Dermis microvascular lymphatic vessel endothelial cell (primary cell): ENCODE data around the gene TBCE. TPM values are rescaled to one million over a fixed set of nuclear protein-coding genes. Genes with fewer than 3 reads are reported as not detected.

Experiments used
- DNase-seq, 2 donors: peaks; one replicate each; pipeline versions ENCODE4 v3.0.0 to v3.0.0-alpha.2; 2010; ENCODE audit warnings: low read depth in 2 of 2
- total RNA-seq: library from RNA; depleted of rRNA; stranded (reverse); fragments of >200 nt; gene quantifications from 2 replicates; pipeline ENCODE4 v1.2.1, GENCODE V29; 2014

Gene TBCE, protein sequence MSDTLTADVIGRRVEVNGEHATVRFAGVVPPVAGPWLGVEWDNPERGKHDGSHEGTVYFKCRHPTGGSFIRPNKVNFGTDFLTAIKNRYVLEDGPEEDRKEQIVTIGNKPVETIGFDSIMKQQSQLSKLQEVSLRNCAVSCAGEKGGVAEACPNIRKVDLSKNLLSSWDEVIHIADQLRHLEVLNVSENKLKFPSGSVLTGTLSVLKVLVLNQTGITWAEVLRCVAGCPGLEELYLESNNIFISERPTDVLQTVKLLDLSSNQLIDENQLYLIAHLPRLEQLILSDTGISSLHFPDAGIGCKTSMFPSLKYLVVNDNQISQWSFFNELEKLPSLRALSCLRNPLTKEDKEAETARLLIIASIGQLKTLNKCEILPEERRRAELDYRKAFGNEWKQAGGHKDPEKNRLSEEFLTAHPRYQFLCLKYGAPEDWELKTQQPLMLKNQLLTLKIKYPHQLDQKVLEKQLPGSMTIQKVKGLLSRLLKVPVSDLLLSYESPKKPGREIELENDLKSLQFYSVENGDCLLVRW
- 10.9 and 12.3 TPM in 2 replicates for total RNA-seq

DNA sequence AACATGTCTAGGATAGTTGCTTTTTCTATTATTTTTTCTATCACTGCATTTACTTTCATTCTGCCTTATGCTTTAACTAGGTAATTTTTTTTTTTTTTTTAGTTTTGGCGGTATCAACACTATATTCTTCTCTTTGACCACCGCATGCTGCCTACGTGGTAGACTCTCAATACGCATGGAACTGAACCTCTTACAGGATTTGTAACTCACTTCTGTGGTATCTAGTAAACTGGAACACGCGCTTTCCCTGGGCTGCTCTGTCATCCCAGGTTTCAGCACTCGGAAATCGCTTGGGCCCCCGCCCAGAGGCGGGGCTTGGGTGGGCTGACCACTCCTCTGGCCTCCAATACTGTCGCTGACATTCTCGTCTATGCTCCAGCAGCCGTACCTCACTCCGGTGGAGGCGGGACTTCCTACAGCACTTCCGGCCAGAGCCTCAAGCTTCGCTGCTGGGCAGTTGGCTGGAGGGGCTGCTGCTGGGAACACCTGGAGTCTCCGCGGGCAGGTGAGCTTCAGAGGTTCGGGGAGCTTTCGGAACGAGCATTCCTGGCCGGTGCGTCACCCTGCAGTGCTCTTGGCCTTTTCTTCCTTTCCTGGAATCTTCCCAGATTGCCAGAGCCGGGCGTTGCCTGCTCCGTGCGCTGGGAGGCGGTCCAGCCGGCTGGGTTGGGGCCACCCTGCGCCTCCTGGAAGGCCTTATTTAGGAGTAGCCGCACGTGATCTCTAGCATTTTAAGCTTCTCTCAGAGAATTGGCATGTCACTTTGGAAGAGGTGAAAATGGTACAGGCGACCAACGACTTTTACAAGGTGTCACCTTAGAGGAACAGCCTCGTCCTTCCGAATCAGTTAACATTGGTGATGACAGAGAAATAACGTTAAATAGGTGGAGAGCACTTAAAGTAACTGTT is at the start of gene TBCE:
Gene TBCE (plus strand): TSS at position 428 of the 909 bp plus-strand sequence. CDS start 12,623 bp downstream, outside the sequence.
- peak; percentile 93 to 97 for DNase-seq

- no peak for DNase-seq
These were observed 48.0 kb upstream of the TBCE start for GRCh38 chr1:235319255-235319654.

GRCh38 chr1:235320521-235321179 is 46.6 kb upstream of the TBCE start:
- DNase-seq, result no peak

- DNase-seq, result no peak
These were observed 42.9 kb upstream of the TBCE start for GRCh38 chr1:235324296-235324695.

GRCh38 chr1:235325139-235325538 is 42.1 kb upstream of the TBCE start:
- no peak for DNase-seq

GRCh38 chr1:235325854-235326253 is 41.4 kb upstream of the TBCE start:
- no peak for DNase-seq

- peak; percentile 59 to 80 for DNase-seq
These were observed 40.3 kb upstream of the TBCE start for GRCh38 chr1:235326719-235327558.

DNA sequence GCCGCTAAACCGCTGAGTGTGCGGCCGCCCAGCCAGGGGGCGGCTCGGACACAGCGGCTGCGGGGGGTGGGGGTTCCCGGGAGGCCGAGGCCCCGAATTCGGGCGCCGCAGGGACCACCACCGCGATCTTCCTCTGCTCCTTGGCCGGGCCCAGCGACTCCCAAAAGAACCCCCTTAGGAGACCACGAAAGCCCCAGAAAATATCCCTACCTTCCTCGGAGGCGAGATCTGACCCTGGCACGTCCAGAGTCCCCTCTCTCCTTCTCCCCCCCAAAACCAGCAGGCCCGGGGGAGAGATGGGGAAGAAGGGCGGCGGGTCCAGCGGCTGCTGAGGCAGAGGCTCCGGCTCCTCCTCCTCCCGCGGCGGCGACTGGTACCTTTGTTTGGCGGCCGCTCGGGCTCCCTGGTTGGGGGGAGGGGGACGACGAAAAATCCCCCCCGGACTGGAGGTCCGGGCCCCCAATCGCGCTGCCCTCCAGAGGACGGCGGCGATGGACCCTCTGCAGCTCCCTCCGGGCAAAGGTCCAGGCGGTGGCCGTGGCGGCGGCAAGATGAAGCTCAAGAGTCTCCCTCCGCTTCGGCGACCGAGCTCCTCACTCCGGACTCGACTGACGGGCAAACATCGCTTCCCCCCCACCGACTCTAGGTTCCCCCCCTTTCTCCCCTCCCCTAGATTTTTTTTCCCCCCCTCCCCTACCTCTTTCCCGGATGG is 39.5 kb upstream of the TBCE start, which contains the start of gene ARID4B:
Gene ARID4B (minus strand): TSS at position 621 of the 712 bp plus-strand sequence. CDS start 1,260 bp downstream, outside the sequence.
- no peak for DNase-seq

- DNase-seq, result peak; percentile 100
These were observed 38.7 kb upstream of the TBCE start, which contains the start of gene GGPS1 for GRCh38 chr1:235328271-235329138. GGPS1 (plus strand) TSS chr1:235328570; CDS start chr1:235335265, 6,695 bp downstream.

- DNase-seq, result peak in 1 of 2 donors; percentile 63
These were observed 37.9 kb upstream of the TBCE start for GRCh38 chr1:235329139-235329902.

DNA sequence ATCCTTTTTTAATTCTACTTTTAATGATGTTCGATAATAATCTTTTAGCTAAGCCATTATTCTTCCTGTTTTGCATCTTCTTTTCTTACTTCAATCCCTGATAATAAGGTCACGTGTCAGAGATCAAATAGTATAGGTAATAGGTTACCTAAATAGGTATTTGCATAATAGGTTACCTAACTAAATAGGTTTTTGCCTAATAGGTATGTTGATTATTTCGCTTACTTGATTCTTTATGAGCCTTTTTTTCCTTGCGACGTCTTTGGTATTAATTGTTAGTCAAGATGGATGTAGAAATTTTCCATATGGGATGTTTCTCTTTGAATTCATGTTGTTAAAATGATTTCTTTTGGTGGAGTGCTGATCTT is 36.3 kb upstream of the TBCE start:
- no peak for DNase-seq

DNA sequence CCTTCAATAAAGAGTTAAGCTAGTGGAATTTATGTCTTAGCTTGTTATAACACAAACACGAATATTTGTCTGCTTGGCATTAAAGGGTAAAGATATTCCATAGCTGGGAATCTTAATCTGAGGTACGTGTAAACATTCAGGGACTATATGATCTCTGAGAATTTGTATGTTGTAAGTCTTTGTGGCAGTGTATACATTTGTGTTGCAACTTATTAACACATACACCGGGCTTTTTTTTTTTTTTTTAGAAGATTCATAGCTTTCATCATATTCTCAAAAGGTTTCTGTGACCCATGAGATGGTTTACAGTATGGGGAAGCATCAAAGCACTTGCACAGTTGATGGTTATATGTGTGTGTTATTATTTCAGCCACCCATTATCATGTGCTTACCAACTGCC is 35.8 kb upstream of the TBCE start:
- DNase-seq, result no peak

DNA sequence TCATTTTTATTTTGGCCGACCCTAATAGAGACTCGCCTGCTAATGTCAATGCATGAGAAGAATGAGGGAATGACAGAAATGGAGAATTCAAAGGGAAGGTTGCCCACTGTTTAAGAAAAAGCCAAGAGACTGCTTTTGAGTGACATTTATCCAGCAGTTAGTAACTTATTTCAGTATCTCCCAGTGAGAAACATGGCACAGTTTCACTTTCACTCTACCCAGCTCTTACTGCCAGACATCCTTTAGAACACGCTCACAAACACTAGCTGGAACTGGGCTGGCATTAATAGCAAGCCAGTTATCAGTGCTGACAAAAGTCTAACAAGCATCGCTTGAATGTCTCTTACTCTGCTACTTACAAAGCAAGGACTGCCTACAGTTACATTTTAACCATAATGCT is 30.3 kb upstream of the TBCE start:
- DNase-seq, result peak in 1 of 2 donors; percentile 21

DNA sequence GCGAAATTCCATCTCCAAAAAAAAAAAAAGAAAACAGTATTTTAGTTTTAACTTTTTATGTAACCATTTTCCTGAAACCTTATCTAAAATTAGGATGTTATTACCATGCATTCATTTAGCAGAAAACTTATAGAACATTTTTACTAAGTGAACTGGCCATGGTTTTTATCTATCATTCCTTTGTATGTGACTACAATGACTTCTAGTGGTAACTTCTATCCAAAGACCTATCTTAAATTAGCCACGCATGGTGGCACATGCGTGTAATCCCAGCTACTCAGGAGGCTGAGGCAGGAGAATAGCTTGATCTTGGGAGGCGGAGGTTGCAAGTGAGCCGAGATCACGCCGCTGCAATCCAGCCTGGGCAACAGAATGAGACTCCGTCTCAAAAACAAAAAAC is 27.5 kb upstream of the TBCE start:
- no peak for DNase-seq

- DNase-seq, result no peak
These were observed 25.9 kb upstream of the TBCE start for GRCh38 chr1:235341334-235341733.

DNA sequence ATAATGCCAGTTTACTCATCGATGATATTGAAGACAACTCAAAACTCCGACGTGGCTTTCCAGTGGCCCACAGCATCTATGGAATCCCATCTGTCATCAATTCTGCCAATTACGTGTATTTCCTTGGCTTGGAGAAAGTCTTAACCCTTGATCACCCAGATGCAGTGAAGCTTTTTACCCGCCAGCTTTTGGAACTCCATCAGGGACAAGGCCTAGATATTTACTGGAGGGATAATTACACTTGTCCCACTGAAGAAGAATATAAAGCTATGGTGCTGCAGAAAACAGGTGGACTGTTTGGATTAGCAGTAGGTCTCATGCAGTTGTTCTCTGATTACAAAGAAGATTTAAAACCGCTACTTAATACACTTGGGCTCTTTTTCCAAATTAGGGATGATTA is 25.2 kb upstream of the TBCE start:
- DNase-seq, result no peak

DNA sequence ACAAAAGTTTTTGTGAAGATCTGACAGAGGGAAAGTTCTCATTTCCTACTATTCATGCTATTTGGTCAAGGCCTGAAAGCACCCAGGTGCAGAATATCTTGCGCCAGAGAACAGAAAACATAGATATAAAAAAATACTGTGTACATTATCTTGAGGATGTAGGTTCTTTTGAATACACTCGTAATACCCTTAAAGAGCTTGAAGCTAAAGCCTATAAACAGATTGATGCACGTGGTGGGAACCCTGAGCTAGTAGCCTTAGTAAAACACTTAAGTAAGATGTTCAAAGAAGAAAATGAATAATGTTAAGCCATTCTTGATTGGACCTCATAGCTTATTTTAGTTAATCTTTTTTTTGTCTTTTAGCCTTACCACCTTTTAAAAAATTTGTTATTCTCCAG is 24.8 kb upstream of the TBCE start:
- DNase-seq, result no peak

GRCh38 chr1:235343726-235344125 is 23.5 kb upstream of the TBCE start:
- no peak for DNase-seq
